CD14-positive monocyte (primary cell): ENCODE measurements around the gene RALA. TPM values are rescaled to one million over a fixed set of nuclear protein-coding genes. Genes with fewer than 3 reads are reported as not detected.

Source experiments
- DNase-seq, 3 donors: peaks; one replicate each; pipeline ENCODE4 v3.0.0-alpha.2; 2011 to 2022
- H2AFZ ChIP-seq: 2 replicates; pipeline ENCODE4 v1.6.0; 2012; ENCODE audit warnings: mild to moderate bottlenecking, low read depth, low read length, inconsistent platforms; ENCODE audit not compliant: insufficient read depth, poor library complexity, severe bottlenecking
- H3K27ac ChIP-seq, 2 donors: 1 replicate in 1 of 2; 2 replicates in 1 of 2; pipeline ENCODE4 v1.5.1; 2012 to 2013; ENCODE audit warnings: low read length in 2 of 2, control low read depth in 1 of 2, inconsistent platforms in 1 of 2, low read depth in 1 of 2, mild to moderate bottlenecking in 1 of 2
- H3K27me3 ChIP-seq, 2 donors: one replicate each; pipeline versions ENCODE4 v1.6.0 to v1.6.1; 2011 to 2013; ENCODE audit warnings: low read length in 2 of 2; ENCODE audit not compliant: control insufficient read depth in 2 of 2, insufficient read depth in 2 of 2
- H3K36me3 ChIP-seq, 2 donors: replicated peaks in 1 of 2; 1 replicate in 1 of 2; 2 replicates in 1 of 2; pipeline versions ENCODE4 v1.5.1 to v1.6.1; 2012 to 2013; ENCODE audit warnings: low read length in 2 of 2, control low read depth in 1 of 2, inconsistent platforms in 1 of 2, mild to moderate bottlenecking in 1 of 2; ENCODE audit not compliant: insufficient read depth in 2 of 2, control insufficient read depth in 1 of 2
- H3K4me1 ChIP-seq, 2 donors: 1 replicate in 1 of 2; 2 replicates in 1 of 2; pipeline versions ENCODE4 v1.5.1 to v1.6.1; 2012 to 2013; ENCODE audit warnings: low read length in 2 of 2, control low read depth in 1 of 2, inconsistent platforms in 1 of 2, mild to moderate bottlenecking in 1 of 2, moderate library complexity in 1 of 2; ENCODE audit not compliant: insufficient read depth in 2 of 2, control insufficient read depth in 1 of 2
- H3K4me2 ChIP-seq: replicated peaks from 2 replicates; pipeline ENCODE3; 2012; ENCODE audit warnings: low read length, moderate library complexity, mild to moderate bottlenecking; ENCODE audit not compliant: poor library complexity, severe bottlenecking; ENCODE audit errors: extremely low read depth
- H3K4me3 ChIP-seq, 3 experiments: fragments of 200-600 bp in 1 of 3; sonication (generic) in 1 of 3; replicated peaks in 1 of 3; 1 replicate in 2 of 3; 2 replicates in 1 of 3; pipeline ENCODE4 v1.5.1; 2011 to 2013; ENCODE audit warnings: low read length in 3 of 3, mild to moderate bottlenecking in 3 of 3, control low read depth in 2 of 3, low read depth in 2 of 3, inconsistent platforms in 1 of 3, moderate library complexity in 1 of 3
- H3K79me2 ChIP-seq: 2 replicates; pipeline ENCODE4 v1.6.0; 2012; ENCODE audit warnings: mild to moderate bottlenecking, control low read depth, inconsistent platforms, low read length, moderate library complexity; ENCODE audit not compliant: insufficient read depth
- H3K9ac ChIP-seq: 2 replicates; pipeline ENCODE4 v1.6.0; 2017; ENCODE audit warnings: low read length, mild to moderate bottlenecking; ENCODE audit not compliant: insufficient read depth, poor library complexity, severe bottlenecking
- H3K9me3 ChIP-seq, 2 donors: replicated peaks in 1 of 2; 1 replicate in 1 of 2; 2 replicates in 1 of 2; pipeline versions ENCODE4 v1.5.1 to v1.6.1; 2012 to 2013; ENCODE audit warnings: low read length in 2 of 2, control low read depth in 1 of 2; ENCODE audit not compliant: control insufficient read depth in 1 of 2, insufficient read depth in 1 of 2
- H4K20me1 ChIP-seq: 2 replicates; pipeline ENCODE4 v1.6.0; 2012; ENCODE audit warnings: mild to moderate bottlenecking, low read length, control low read depth, moderate library complexity; ENCODE audit not compliant: insufficient read depth
- H3K27ac Mint-ChIP-seq, 7 donors: one replicate each; pipeline ENCODE4 v1.8.0; 2020; ENCODE audit warnings: mild to moderate bottlenecking in 7 of 7, mixed read lengths in 7 of 7, moderate library complexity in 6 of 7, inconsistent platforms in 2 of 7
- H3K27me3 Mint-ChIP-seq, 3 donors: one replicate each; pipeline ENCODE4 v1.8.0; 2021 to 2022; ENCODE audit warnings: low read depth in 3 of 3, mild to moderate bottlenecking in 3 of 3, mixed read lengths in 3 of 3, moderate library complexity in 3 of 3, inconsistent platforms in 1 of 3
- H3K36me3 Mint-ChIP-seq, 2 donors: one replicate each; pipeline ENCODE4 v1.8.0; 2020; ENCODE audit warnings: mixed read lengths in 2 of 2, inconsistent platforms in 1 of 2, mild to moderate bottlenecking in 1 of 2
- H3K4me1 Mint-ChIP-seq: one replicate; pipeline ENCODE4 v1.8.0; 2020; ENCODE audit warnings: mild to moderate bottlenecking, mixed read lengths
- H3K4me3 Mint-ChIP-seq, 2 donors: one replicate each; pipeline ENCODE4 v1.8.0; 2020; ENCODE audit warnings: mild to moderate bottlenecking in 2 of 2, mixed read lengths in 2 of 2, moderate library complexity in 1 of 2
- H3K9me3 Mint-ChIP-seq, 7 donors: one replicate each; pipeline ENCODE4 v1.8.0; 2020 to 2022; ENCODE audit warnings: mixed read lengths in 7 of 7, mild to moderate bottlenecking in 6 of 7, moderate library complexity in 6 of 7, inconsistent platforms in 2 of 7
- CTCF ChIP-seq: fragments of 200-600 bp; IDR thresholded peaks from one replicate; pipeline ENCODE4 v1.8.0; 2022; ENCODE audit warnings: antibody characterized with exemption, mild to moderate bottlenecking
- WGBS: methylation state at CpG from one replicate; pipeline ENCODE4 v1.1.5; 2013; ENCODE audit warnings: missing lambda C conversion rate; ENCODE audit not compliant: insufficient coverage; 5-methylcytosine and 5-hydroxymethylcytosine counted together
- intact Hi-C, 2 donors: fragments of 100-400 bp; cut with micrococcal nuclease; formaldehyde crosslinking; loops; one replicate each; pipeline versions ENCODE4 v1.15.0 to v1.15.1; 2023
- polyA plus RNA-seq, 3 donors: library from polyadenylated mRNA; depleted of rRNA in 1 of 3; unstranded in 2 of 3; stranded (reverse) in 1 of 3; fragments of 300-500 nt in 2 of 3; fragments of >200 nt in 1 of 3; fragmentation: Illumina TruSeq in 2 of 3; gene quantifications; 1 replicate in 2 of 3; 2 replicates in 1 of 3; pipeline ENCODE4 v1.2.3, GENCODE V29; 2012 to 2021

The RALA gene
- polyA plus RNA-seq, 3 donors, result 5.9 to 32.0 (median 30.8) TPM

DNA sequence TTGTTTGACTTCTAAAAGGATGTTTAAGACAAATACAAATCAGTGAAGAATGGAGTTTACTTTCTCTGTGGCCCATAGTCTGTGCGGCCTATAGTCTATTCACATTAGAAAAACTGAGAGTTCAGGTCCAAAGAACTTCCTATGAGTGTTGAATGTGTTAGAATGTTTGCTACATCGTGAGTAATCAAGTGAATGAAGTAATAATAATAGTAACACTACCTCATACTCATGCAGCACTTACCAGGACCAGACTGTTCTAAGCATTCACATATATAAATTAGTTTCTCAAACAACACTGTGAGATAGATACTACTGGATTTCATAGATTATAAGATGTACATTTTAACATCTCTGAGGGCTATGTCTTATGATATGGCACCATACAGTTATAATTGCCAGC, 70.4 kb downstream of the RALA start:
- H3K4me3 ChIP-seq, result no peak overlapping the region
- Mint-ChIP-seq H3K4me3 (no peak overlapping the region), H3K4me1 (peaks cover 5% of the 10 kb centered on the region), H3K27ac (no peak overlapping the region), H3K27me3 (peaks cover 0 to 2% (median 0%) of the 10 kb centered on the region in 3 donors), H3K36me3 (peaks cover 56 to 73% of the 10 kb centered on the region in 2 donors), H3K9me3 (peaks cover 0 to under 1% (median 0%) of the 10 kb centered on the region in 7 donors)
- H3K4me1 ChIP-seq, result peaks cover 4 to 5% of the 10 kb centered on the region in 2 donors
- WGBS, result no CpG with 5 or more reads among the region's 2 CpGs
- no peaks in the 10 kb centered on the region for H3K27me3 ChIP-seq
- H2AFZ ChIP-seq, result no peak overlapping the region
- H4K20me1 ChIP-seq, result no peaks in the 10 kb centered on the region
- no peak overlapping the region for H3K4me2 ChIP-seq
- no peaks in the 10 kb centered on the region for H3K9me3 ChIP-seq
- DNase-seq, result no peak
- intact Hi-C loops, result no loop called here
- TF ChIP-seq CTCF, result no peak
- H3K79me2 ChIP-seq, result no peaks in the 10 kb centered on the region
- peaks cover 21 to 76% of the 10 kb centered on the region in 2 donors for H3K36me3 ChIP-seq
- no peak overlapping the region for H3K9ac ChIP-seq
- H3K27ac ChIP-seq, result no peak overlapping the region

DNA sequence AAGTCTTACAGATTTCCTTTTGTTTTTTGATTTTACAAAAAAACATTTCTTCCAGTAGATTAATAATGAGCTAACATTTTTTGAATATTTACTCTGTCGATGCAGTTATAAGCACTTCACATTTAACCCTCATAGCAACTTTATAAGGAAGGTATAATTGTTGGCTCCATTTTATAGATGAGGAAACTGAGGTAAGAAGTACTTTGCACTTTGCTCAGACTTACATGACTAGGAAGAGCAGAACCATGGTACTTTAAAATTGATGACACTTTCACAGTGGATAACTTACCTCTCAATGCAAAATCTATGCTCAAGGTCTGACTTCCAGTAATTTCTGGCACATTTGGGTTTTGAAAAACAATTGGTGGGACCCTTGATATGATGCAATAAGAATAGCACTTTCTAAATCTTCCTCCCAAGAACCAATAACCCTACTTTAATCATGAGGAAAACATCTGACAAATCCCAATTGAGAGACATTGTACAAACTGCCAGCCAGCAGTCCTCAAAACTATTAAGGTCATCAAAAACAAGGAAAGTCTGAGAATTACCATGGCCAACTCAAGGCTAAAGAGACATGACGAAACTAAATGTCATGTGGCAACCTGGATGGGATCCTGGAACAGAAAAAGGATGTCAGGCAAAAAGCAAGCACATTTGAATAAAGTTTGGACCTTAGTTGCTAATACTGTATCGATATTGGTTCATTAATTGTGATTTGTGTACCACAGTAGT, 72.6 kb downstream of the RALA start:
- no CpG with 5 or more reads among the region's 3 CpGs for WGBS

More for the DNA sequence above, 72.6 kb downstream of the RALA start:
- Histone ChIP-seq H3K4me2 (no peak overlapping the region), H3K79me2 (no peaks in the 10 kb centered on the region), H3K36me3 (peaks cover 13 to 62% of the 10 kb centered on the region in 2 donors), H3K9me3 (no peaks in the 10 kb centered on the region), H3K4me3 (no peak overlapping the region), H3K4me1 (peaks cover 23 to 25% of the 10 kb centered on the region in 2 donors), H2AFZ (no peak overlapping the region), H3K27ac (no peak overlapping the region), H3K27me3 (no peaks in the 10 kb centered on the region), H3K9ac (no peak overlapping the region), H4K20me1 (no peaks in the 10 kb centered on the region)
- Mint-ChIP-seq H3K27me3 (peaks cover 0 to 2% (median 0%) of the 10 kb centered on the region in 3 donors), H3K36me3 (peaks cover 49 to 62% of the 10 kb centered on the region in 2 donors), H3K4me3 (no peak overlapping the region), H3K9me3 (no peaks in the 10 kb centered on the region), H3K4me1 (peaks cover 21% of the 10 kb centered on the region), H3K27ac (no peak overlapping the region)
- TF ChIP-seq CTCF, result no peak
- intact Hi-C loops, result no loop called here
- no peak for DNase-seq
